WTC11 (cell line): Measurements from ENCODE around the gene SPTAN1. TPM values are rescaled to one million over a fixed set of nuclear protein-coding genes. Genes with fewer than 3 reads are reported as not detected.
A peak's percentile ranks its signal among the peaks of the same experiment; 100 is the strongest.

Experiments
- ATAC-seq: fragments of 200-7000 bp; cut with Tn5 transposase; 2 replicates; pipeline ENCODE4 v1.10.0; 2021; ENCODE audit warnings: mild to moderate bottlenecking, moderate library complexity
- CTCF ChIA-PET: fragments of 300-600 bp; sonication (Branson Sonifier 250); formaldehyde crosslinking; loops from one replicate; lab custom pipeline; 2021; ENCODE audit warnings: antibody characterized with exemption; lab: Charles Lee
- POLR2A ChIA-PET: fragments of 350-600 bp; sonication (Branson Sonifier 250); formaldehyde crosslinking; loops from one replicate; lab custom pipeline; 2021; ENCODE audit warnings: antibody characterized with exemption; lab: Charles Lee
- DNase-seq: peaks from one replicate; pipeline ENCODE4 v3.0.0; 2021; ENCODE audit warnings: low spot score
- H3K27ac Mint-ChIP-seq: 2 replicates; pipeline ENCODE4 v1.8.0; 2021; ENCODE audit warnings: mixed read lengths
- H3K27me3 Mint-ChIP-seq: 2 replicates; pipeline ENCODE4 v1.8.0; 2021; ENCODE audit warnings: low read depth, mild to moderate bottlenecking, moderate library complexity, mixed read lengths
- H3K36me3 Mint-ChIP-seq: 2 replicates; pipeline ENCODE4 v1.8.0; 2021; ENCODE audit warnings: mixed read lengths
- H3K4me1 Mint-ChIP-seq: 2 replicates; pipeline ENCODE4 v1.8.0; 2022; ENCODE audit warnings: mixed read lengths
- H3K4me3 Mint-ChIP-seq: 2 replicates; pipeline ENCODE4 v1.8.0; 2021; ENCODE audit warnings: mild to moderate bottlenecking, moderate library complexity, mixed read lengths
- H3K9me3 Mint-ChIP-seq: 2 replicates; pipeline ENCODE4 v1.8.0; 2021; ENCODE audit warnings: mixed read lengths
- ATF3 ChIP-seq: sonication (generic); formaldehyde crosslinking; conservative IDR thresholded peaks from 2 replicates; pipeline ENCODE4 v1.8.1; 2022; ENCODE audit warnings: mild to moderate bottlenecking, missing genetic modification reagents
- CREB1 ChIP-seq: sonication (generic); formaldehyde crosslinking; IDR thresholded peaks from 2 replicates; pipeline ENCODE4 v1.8.0; 2023; ENCODE audit warnings: mild to moderate bottlenecking, missing genetic modification reagents
- E2F1 ChIP-seq: sonication (generic); formaldehyde crosslinking; IDR thresholded peaks from 2 replicates; pipeline ENCODE4 v1.8.0; 2022; ENCODE audit warnings: mild to moderate bottlenecking, missing genetic modification reagents
- ETV6 ChIP-seq: sonication (generic); formaldehyde crosslinking; IDR thresholded peaks from 2 replicates; pipeline ENCODE4 v1.8.1; 2022; ENCODE audit warnings: mild to moderate bottlenecking, missing genetic modification reagents
- FOXP4 ChIP-seq: sonication (generic); formaldehyde crosslinking; IDR thresholded peaks from 2 replicates; pipeline ENCODE4 v1.8.0; 2022; ENCODE audit warnings: mild to moderate bottlenecking, missing genetic modification reagents
- HMGA2 ChIP-seq: fragments of 250-450 bp; sonication (Bioruptor Pico); IDR thresholded peaks from 2 replicates; pipeline ENCODE4 v1.4.0; 2021; ENCODE audit warnings: mild to moderate bottlenecking, moderate library complexity
- MAX ChIP-seq: sonication (generic); formaldehyde crosslinking; IDR thresholded peaks from 2 replicates; pipeline ENCODE4 v1.8.0; 2022; ENCODE audit warnings: mild to moderate bottlenecking, missing genetic modification reagents
- NR3C1 ChIP-seq: sonication (generic); formaldehyde crosslinking; conservative IDR thresholded peaks from 2 replicates; pipeline ENCODE4 v1.8.1; 2023; ENCODE audit warnings: low read depth, mild to moderate bottlenecking, missing genetic modification reagents
- PRDM15 ChIP-seq: sonication (generic); formaldehyde crosslinking; IDR thresholded peaks from 2 replicates; pipeline ENCODE4 v1.8.0; 2022; ENCODE audit warnings: missing genetic modification reagents
- RORB ChIP-seq: fragments of 250-450 bp; sonication (Bioruptor Pico); IDR thresholded peaks from 2 replicates; pipeline ENCODE4 v1.9.0; 2021; ENCODE audit warnings: mild to moderate bottlenecking
- SOX15 ChIP-seq: fragments of 250-450 bp; sonication (Bioruptor Pico); IDR thresholded peaks from 2 replicates; pipeline ENCODE4 v1.9.0; 2021; ENCODE audit warnings: mild to moderate bottlenecking
- TP53 ChIP-seq: sonication (generic); formaldehyde crosslinking; IDR thresholded peaks from 2 replicates; pipeline ENCODE4 v1.8.1; 2023; ENCODE audit warnings: mild to moderate bottlenecking, missing genetic modification reagents
- USF1 ChIP-seq: sonication (generic); formaldehyde crosslinking; IDR thresholded peaks from 2 replicates; pipeline ENCODE4 v1.8.0; 2022; ENCODE audit warnings: mild to moderate bottlenecking, missing genetic modification reagents
- ZNF263 ChIP-seq: sonication (generic); formaldehyde crosslinking; IDR thresholded peaks from 2 replicates; pipeline ENCODE4 v1.8.1; 2022; ENCODE audit warnings: low read depth, mild to moderate bottlenecking, moderate library complexity, missing genetic modification reagents
- ZNF396 ChIP-seq: fragments of 250-450 bp; sonication (Bioruptor Pico); IDR thresholded peaks from 2 replicates; pipeline ENCODE4 v1.8.0; 2021; ENCODE audit warnings: mild to moderate bottlenecking, moderate library complexity, borderline replicate concordance
- ZNF425 ChIP-seq: fragments of 250-450 bp; sonication (Bioruptor Pico); conservative IDR thresholded peaks from 2 replicates; pipeline ENCODE4 v1.9.0; 2021; ENCODE audit warnings: mild to moderate bottlenecking
- total RNA-seq: library from RNA; stranded (reverse); gene quantifications from 3 replicates; pipeline ENCODE4 v1.2.3, GENCODE V29; 2021

The SPTAN1 gene
- total RNA-seq, 1 experiment from 2014 or later = 255 TPM

GRCh38 chr9:128526720-128527119 is 25.7 kb upstream of the SPTAN1 start:
- DNase-seq (no peak), ATAC-seq (no peak)
- ChIA-PET POLR2A (no interaction called here), CTCF (no interaction called here)
- TF ChIP-seq ATF3 (CRISPR knock-in tag) = no peak
- TF ChIP-seq NR3C1 (CRISPR knock-in tag) = no peak
- no peak for TF ChIP-seq HMGA2 (CRISPR knock-in tag)
- TF ChIP-seq ZNF263 (CRISPR knock-in tag) = no peak
- no peak for TF ChIP-seq PRDM15
- Mint-ChIP-seq H3K27me3 (no peaks in the 10 kb centered on the region), H3K36me3 (peaks cover 14% of the 10 kb centered on the region), H3K4me3 (no peak overlapping the region), H3K4me1 (no peaks in the 10 kb centered on the region), H3K9me3 (no peaks in the 10 kb centered on the region), H3K27ac (no peak overlapping the region)

- TF ChIP-seq ZNF396 (CRISPR knock-in tag) (no peak), E2F1 (CRISPR knock-in tag) (no peak), MAX (CRISPR knock-in tag) (no peak), ZNF425 (CRISPR knock-in tag) (no peak)
- H3K27ac Mint-ChIP-seq = no peak overlapping the region
- no peaks in the 10 kb centered on the region for H3K4me1 Mint-ChIP-seq
- POLR2A ChIA-PET = no interaction called here
- H3K9me3 Mint-ChIP-seq = no peaks in the 10 kb centered on the region
- DNase-seq (no peak), ATAC-seq (no peak)
- CTCF ChIA-PET = interaction anchor here (0.6 to 0.9 kb wide), 2 partner anchors 23 to 145 kb away, joined by 3 read pairs; no protein-coding TSS in a partner anchor
- no peaks in the 10 kb centered on the region for H3K27me3 Mint-ChIP-seq
- peaks cover 20% of the 10 kb centered on the region for H3K36me3 Mint-ChIP-seq
- H3K4me3 Mint-ChIP-seq = no peak overlapping the region
Observed at GRCh38 chr9:128528445-128529160, 23.8 kb upstream of the SPTAN1 start.

GRCh38 chr9:128529191-128529590 is 23.2 kb upstream of the SPTAN1 start:
- 0 out of 2 replicates have a peak overlapping the region, but pooled peaks have one; percentile 3 for H3K27ac Mint-ChIP-seq
- TF ChIP-seq CREB1 (CRISPR knock-in tag) (no peak), TP53 (CRISPR knock-in tag) (no peak), FOXP4 (no peak), ETV6 (CRISPR knock-in tag) (no peak), RORB (CRISPR knock-in tag) (no peak), SOX15 (CRISPR knock-in tag) (no peak), USF1 (CRISPR knock-in tag) (no peak), ZNF263 (CRISPR knock-in tag) (no peak)
- TF ChIP-seq, all 79 proteins: peak for 0
- ChIA-PET POLR2A (no interaction called here), CTCF (no interaction called here)
- no peak for ATAC-seq
- DNase-seq = no peak
- H3K9me3 Mint-ChIP-seq = no peaks in the 10 kb centered on the region
- H3K27me3 Mint-ChIP-seq = no peaks in the 10 kb centered on the region
- peaks cover 22% of the 10 kb centered on the region for H3K36me3 Mint-ChIP-seq
- no peak overlapping the region for H3K4me3 Mint-ChIP-seq
- no peaks in the 10 kb centered on the region for H3K4me1 Mint-ChIP-seq
